Retina (tissue), 1 donor: ENCODE data around the gene JAKMIP2.
"Not testable (repeated sequence)": the region's sequence is repeated elsewhere in the genome, so short reads cannot be mapped to it uniquely, and the experiment has no call there.

Experiments used
- DNase-seq: peaks from one replicate; pipeline ENCODE4 v3.0.0-alpha.2; 2016

The JAKMIP2 gene

GRCh38 chr5:147643142-147643541, 139.4 kb downstream of the JAKMIP2 start:
- DNase-seq: no peak

- no peak for DNase-seq
These were observed 139.9 kb downstream of the JAKMIP2 start for GRCh38 chr5:147642666-147643065.

- DNase-seq: no peak
These were observed 143.2 kb downstream of the JAKMIP2 start for GRCh38 chr5:147639321-147639720.

DNA sequence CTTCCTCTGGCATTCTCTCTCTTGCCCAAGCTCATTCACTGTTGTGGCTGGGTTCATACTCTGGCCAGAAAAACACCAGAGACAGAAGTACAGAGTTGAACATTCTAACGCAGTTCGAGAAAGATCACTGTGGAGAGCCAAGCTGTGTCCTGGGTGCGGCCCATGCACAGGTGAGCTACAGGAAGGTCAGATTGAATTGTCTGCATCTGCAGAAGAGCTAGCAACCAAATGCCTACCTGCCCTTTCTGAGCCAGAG, 145.9 kb downstream of the JAKMIP2 start:
- DNase-seq: no peak

DNA sequence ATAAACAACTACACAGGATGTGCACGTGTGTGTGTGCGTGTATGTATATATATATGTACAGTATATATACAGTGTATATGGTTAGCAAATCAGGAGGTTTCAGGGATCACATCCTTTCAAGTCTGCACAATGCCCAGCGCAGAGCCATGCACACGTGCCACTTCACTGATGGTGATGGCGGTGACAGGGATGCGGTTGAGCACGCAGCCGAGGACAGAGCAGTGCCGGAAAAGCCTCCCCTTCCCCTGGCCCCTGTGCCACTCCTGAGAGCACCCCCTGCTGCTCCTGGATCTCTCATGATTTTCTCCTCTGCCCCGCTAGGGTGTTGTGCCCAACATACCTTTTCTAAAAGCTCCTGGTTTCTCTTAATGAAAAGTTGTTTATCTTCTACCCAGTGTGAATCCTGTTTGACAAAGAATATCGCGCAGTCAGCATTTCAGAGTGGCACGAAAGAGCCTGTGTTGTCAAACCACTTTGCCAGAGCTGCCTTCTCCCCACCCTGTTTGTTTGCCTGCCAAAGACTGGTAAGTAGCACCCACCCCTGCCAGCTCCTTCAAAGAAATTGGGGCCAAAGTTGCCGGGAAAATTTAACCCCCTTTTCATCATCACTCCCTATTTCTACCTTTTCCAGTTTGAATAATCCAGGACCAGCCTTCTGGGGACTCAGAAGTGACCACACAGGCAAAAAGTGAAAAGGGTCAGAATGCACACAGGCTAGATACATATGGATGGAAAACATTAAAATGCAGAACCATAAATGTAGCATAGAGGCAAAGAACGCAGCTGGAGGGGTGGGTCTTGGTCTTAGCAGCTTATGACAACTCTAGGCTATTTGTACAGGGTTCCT, 146.4 kb downstream of the JAKMIP2 start:
- no peak for DNase-seq

- not testable (repeated sequence) for DNase-seq
These were observed 147.1 kb downstream of the JAKMIP2 start for GRCh38 chr5:147635439-147635838.

DNA sequence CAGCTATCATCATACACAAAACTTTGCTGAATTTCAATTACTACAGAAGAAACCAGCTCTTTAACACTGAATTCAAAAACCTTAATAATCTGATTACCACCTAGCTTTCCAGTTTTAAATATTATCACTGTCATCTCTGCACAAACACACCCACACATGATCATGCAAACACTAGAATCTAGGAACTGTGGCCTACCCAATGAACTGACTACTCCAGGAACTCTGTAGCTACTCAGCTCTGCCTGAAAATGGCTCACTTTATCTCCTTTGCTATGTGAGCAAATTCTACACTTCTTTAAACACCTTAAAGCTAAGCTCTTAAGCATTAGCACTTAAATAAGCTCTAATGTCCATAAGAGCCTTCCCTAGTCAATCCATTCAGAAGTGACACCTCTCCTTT, 149.4 kb downstream of the JAKMIP2 start:
- no peak for DNase-seq

DNA sequence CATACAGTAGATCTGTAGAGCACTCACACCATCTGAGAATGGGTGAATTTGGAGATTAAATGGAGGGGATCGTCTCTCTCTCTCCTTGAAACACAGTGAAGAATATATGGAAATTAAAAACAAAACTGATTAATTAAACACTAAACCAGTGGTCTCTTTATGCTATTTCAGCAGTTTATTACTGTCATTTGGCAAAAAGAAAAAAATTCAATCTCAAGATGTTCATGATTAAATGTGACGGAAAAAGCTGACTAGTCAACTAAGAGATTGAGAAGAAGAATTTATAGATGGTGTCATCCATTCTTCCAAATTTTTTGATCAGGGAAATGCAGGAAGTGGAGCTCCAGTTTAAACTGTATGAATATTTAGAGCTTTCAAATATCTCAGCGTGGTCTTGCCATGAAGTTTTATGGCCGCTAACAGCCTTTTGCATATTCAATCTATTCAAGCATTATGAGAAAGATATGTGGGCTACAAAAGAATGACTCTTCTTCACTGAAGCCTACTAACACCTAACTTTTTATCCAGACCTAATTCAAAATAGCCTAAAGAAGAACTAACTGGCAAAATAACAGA, 151.0 kb downstream of the JAKMIP2 start:
- no peak for DNase-seq

DNA sequence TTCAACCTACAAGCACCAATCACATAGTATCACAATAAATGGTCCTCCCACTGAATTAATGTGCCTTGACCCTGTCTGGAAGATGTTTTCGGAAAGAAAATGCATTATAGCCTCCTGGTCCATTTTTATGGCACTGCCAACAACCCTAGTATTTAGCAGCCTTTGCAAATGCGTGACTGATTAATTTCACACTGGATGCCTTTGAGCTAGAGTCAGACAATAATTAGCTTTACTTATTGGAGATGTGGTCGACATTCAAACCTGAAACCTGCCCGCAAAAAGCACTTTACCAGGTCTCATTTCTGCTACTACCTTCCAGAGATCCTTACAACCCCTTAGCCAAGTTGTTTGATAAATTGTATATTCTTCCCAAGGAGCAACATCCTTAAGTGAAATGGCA, 153.3 kb downstream of the JAKMIP2 start:
- DNase-seq: no peak

GRCh38 chr5:147628058-147628895, 154.3 kb downstream of the JAKMIP2 start:
- DNase-seq: peak; percentile 70

GRCh38 chr5:147626464-147626863, 156.1 kb downstream of the JAKMIP2 start:
- no peak for DNase-seq

- no peak for DNase-seq
These were observed 161.5 kb downstream of the JAKMIP2 start for GRCh38 chr5:147621016-147621415.

DNA sequence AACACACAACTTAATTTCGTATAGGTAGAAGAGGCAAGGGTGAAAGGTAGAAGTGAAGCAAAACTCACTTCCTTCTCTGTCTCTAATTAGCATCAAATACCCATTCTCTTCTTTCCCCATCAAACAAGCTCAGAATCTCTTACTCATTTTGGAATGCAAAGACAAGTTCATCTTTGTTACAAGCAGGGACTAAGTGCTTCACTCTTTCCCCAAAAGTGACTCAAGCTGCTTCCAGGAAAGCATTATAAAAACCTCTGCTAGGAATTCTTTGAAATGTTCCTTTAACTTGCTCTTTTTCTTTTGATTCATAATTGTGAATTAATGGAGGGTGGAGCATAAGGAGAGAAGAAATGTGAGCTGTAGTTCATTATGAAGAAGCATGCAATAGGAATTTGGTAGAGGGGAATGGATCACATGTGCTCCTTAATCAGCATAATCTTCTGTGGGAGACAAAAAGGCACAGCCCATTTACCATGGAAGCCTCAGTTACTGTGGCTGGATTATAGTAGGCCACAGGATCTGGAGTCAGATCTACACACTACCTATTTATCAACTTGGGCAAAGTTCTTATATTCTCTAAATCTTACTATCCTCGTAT, 163.1 kb downstream of the JAKMIP2 start:
- no peak for DNase-seq

GRCh38 chr5:147617711-147618350, 164.7 kb downstream of the JAKMIP2 start:
- no peak for DNase-seq

DNA sequence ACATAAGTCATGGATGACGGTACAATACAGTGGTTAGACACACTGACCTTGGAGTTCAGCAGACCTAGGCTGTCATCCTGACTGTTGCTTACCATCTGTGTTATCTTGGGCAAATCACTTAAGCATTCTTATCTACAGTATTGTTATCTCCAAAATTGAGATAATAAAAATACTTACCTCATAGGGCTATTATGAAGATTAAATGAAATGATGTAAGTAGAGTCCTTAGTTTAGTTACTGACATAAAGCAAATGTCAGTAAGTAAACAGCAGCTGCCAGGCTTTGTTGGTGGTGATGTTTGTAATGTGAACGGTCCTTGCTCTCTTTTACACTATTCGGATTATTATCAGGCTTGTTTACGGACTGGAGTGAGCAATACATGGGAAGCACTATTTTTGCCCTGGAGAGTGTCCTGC, 165.3 kb downstream of the JAKMIP2 start:
- no peak for DNase-seq

DNA sequence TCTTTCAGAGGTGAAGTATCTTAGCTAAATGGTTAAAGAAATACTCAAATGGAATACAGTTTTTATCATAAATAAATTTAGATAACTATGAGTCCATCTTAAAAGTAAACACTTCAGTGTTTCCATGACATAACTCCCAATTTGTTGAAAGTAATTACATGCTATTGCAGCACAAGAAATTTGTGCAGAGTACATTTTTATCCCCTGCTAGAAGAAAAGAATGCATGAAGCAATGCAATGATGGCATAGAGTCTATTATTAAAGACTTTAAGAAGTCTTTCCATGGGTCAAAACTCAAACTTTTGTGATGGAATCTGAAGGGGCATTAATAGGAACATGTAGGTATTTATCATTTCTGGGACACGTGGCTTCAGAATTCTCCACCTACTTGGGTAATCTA, 166.1 kb downstream of the JAKMIP2 start:
- DNase-seq: no peak

GRCh38 chr5:147613359-147613758, 169.2 kb downstream of the JAKMIP2 start:
- no peak for DNase-seq

- no peak for DNase-seq
These were observed 171.0 kb downstream of the JAKMIP2 start for GRCh38 chr5:147611483-147611882.

DNA sequence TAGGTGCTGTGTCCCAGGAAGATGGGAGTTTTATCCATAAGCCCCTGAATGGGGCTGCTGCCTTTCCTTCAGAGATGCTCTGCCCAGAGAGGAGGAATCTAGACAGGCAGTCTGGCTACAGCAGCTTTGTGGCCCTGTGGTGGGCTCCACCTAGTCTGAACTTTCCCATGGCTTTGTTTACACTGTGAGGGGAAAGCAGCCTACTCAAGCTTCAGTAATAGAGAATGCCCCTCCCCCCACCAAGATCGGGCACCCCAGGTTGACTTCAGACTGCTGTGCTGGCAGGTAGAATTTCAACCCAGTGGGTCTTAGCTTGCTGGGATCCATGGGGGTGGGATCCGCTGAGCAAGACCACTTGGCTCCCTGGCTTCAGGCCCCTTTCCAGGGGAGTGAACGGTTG, 171.7 kb downstream of the JAKMIP2 start:
- DNase-seq: no peak

DNA sequence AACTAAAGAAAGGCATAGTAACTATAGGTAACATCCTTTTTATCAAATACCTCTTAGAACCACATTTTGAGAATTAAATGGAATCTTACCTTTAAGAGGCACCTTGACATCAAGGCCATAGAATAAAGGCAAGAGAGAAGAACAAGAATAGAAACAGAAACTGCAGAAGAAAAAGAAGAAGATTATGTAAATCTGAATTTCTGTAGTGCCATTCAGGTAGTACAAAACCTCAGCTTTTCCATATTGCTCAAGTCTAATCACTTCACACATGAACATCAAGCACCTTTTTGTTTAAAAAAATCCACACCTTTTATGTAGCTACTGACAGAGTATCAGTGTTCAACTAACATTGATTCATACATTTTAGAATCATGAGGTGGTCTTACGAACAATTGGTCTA, 180.9 kb downstream of the JAKMIP2 start:
- no peak for DNase-seq

DNA sequence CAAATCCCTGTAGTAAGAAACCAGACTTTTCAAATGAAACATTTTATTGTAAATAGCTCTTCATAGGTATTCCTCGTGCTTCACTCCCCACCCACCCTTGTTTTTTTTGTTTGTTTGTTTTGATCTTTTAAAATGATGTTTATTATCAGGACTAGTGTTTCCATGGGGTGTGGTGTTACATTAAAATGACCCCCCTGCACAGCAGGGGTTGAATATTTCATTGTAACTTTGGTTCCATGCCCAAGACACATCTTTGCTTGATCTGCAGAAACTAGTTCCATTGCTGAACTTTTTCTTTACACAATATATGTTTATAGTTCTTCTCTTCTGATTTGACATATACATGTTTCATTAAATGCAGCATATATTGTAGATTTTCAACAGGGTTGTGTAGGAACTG, 191.4 kb downstream of the JAKMIP2 start:
- no peak for DNase-seq

DNA sequence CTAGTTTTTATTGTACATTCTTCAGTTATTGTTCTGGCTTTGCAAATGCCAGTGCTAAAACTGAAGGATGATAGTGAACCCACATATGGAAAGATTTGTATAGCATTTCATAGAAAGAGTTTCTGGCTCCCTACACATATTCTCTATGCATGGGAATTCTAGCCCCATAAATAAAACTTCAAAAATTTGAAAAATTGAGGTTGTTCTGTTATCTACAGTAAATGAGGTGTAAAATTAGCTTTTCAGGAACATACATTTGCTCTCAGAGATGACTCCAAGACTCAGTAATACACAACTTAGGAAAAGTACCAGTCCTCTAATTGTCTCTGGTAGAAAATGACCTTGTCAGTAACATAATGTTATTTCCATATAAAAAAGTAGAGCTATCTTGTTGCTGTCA, 192.4 kb downstream of the JAKMIP2 start:
- DNase-seq: no peak

DNA sequence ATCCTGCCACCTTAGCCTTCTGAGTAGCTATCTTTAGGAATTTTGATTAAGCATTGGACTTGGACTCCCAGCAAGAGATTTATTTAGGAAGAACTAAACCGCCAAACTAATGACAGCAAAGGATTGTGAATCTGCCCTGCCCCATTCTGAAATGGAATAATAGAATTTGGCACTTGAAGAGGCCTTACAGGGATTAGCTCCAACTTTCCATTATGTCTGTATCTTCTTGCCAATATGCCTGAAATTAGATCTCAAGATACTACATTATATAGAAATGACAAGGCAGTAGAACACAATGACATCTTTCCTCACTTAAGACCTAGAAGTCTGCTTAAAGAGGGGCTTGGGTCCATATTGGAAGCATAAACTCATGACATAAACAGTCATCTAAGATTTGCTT, 195.7 kb downstream of the JAKMIP2 start:
- no peak for DNase-seq
